Astrocyte (in vitro differentiated cells and primary cell): ENCODE measurements around the gene UTP11. TPM values are rescaled to one million over a fixed set of nuclear protein-coding genes. Genes with fewer than 3 reads are reported as not detected.

ENCODE experiments used
- DNase-seq: peaks from one replicate; pipeline ENCODE4 v3.0.0-alpha.2; 2010; ENCODE audit warnings: low read depth
- FAIRE-seq: peaks from 2 replicates; lab custom pipeline; 2011; peaks lifted over from hg19 to GRCh38; lab: Jason Lieb, UNC
- H2AFZ ChIP-seq: 2 replicates; pipeline ENCODE4 v1.6.0; 2012; ENCODE audit warnings: low read depth, low read length, inconsistent platforms
- H3K27ac ChIP-seq: 2 replicates; pipeline ENCODE4 v1.5.1; 2011; ENCODE audit warnings: low read depth, low read length, inconsistent platforms
- H3K27me3 ChIP-seq: 2 replicates; pipeline ENCODE4 v1.6.0; 2011; ENCODE audit warnings: low read length, inconsistent platforms; ENCODE audit not compliant: insufficient read depth
- H3K36me3 ChIP-seq: 2 replicates; pipeline ENCODE4 v1.5.1; 2011; ENCODE audit warnings: low read length, inconsistent platforms; ENCODE audit not compliant: insufficient read depth
- H3K4me1 ChIP-seq: 2 replicates; pipeline ENCODE4 v1.5.1; 2011; ENCODE audit warnings: low read length, inconsistent platforms; ENCODE audit not compliant: insufficient read depth
- H3K4me2 ChIP-seq: 2 replicates; pipeline ENCODE4 v1.6.0; 2012; ENCODE audit warnings: low read length, inconsistent platforms
- H3K4me3 ChIP-seq: 2 replicates; pipeline ENCODE4 v1.5.1; 2011; ENCODE audit warnings: low read depth, mild to moderate bottlenecking, low read length, inconsistent platforms; ENCODE audit not compliant: insufficient read depth
- H3K79me2 ChIP-seq: 2 replicates; pipeline ENCODE4 v1.6.0; 2012; ENCODE audit warnings: mild to moderate bottlenecking, low read length, inconsistent platforms; ENCODE audit not compliant: insufficient read depth
- H3K9ac ChIP-seq: 2 replicates; pipeline ENCODE4 v1.6.0; 2012; ENCODE audit warnings: mild to moderate bottlenecking, low read length, inconsistent platforms
- H3K9me3 ChIP-seq: 2 replicates; pipeline ENCODE4 v1.5.1; 2012; ENCODE audit warnings: low read depth, mild to moderate bottlenecking, low read length, inconsistent platforms; ENCODE audit not compliant: insufficient read depth
- H4K20me1 ChIP-seq: 2 replicates; pipeline ENCODE4 v1.6.0; 2012; ENCODE audit warnings: low read length, inconsistent platforms; ENCODE audit not compliant: insufficient read depth
- H3K27ac Mint-ChIP-seq: one replicate; pipeline ENCODE4 v1.8.0; 2021; ENCODE audit warnings: mild to moderate bottlenecking, mixed read lengths; ENCODE audit not compliant: unreplicated experiment
- H3K27me3 Mint-ChIP-seq: one replicate; pipeline ENCODE4 v1.8.0; 2021; ENCODE audit warnings: low read depth, mixed read lengths; ENCODE audit not compliant: unreplicated experiment
- H3K36me3 Mint-ChIP-seq: one replicate; pipeline ENCODE4 v1.8.0; 2021; ENCODE audit warnings: low read depth, mixed read lengths; ENCODE audit not compliant: unreplicated experiment
- H3K4me1 Mint-ChIP-seq: one replicate; pipeline ENCODE4 v1.8.0; 2021; ENCODE audit warnings: low read depth, mixed read lengths; ENCODE audit not compliant: unreplicated experiment
- H3K4me3 Mint-ChIP-seq: one replicate; pipeline ENCODE4 v1.8.0; 2021; ENCODE audit warnings: mild to moderate bottlenecking, moderate library complexity, mixed read lengths; ENCODE audit not compliant: unreplicated experiment
- H3K9me3 Mint-ChIP-seq: one replicate; pipeline ENCODE4 v1.8.0; 2021; ENCODE audit warnings: mild to moderate bottlenecking, mixed read lengths; ENCODE audit not compliant: unreplicated experiment
- EZH2 ChIP-seq: IDR thresholded peaks from 2 replicates; pipeline ENCODE4 v1.6.1; 2012; ENCODE audit warnings: mild to moderate bottlenecking, low read length, inconsistent platforms; ENCODE audit not compliant: insufficient read depth
- total RNA-seq: library from RNA; stranded (reverse); gene quantifications from 2 replicates; pipeline ENCODE4 v1.2.1, GENCODE V29; 2021
- TF ChIP-seq, protein P1 (sequence below): IDR thresholded peaks from 2 replicates; pipeline ENCODE4 v1.5.1; 2011; ENCODE audit warnings: low read depth, mild to moderate bottlenecking, inconsistent platforms, low read length, moderate library complexity; ENCODE audit not compliant: insufficient read depth

The UTP11 gene
- total RNA-seq, 1 donor from 2014 or later = 42.6 TPM

DNA sequence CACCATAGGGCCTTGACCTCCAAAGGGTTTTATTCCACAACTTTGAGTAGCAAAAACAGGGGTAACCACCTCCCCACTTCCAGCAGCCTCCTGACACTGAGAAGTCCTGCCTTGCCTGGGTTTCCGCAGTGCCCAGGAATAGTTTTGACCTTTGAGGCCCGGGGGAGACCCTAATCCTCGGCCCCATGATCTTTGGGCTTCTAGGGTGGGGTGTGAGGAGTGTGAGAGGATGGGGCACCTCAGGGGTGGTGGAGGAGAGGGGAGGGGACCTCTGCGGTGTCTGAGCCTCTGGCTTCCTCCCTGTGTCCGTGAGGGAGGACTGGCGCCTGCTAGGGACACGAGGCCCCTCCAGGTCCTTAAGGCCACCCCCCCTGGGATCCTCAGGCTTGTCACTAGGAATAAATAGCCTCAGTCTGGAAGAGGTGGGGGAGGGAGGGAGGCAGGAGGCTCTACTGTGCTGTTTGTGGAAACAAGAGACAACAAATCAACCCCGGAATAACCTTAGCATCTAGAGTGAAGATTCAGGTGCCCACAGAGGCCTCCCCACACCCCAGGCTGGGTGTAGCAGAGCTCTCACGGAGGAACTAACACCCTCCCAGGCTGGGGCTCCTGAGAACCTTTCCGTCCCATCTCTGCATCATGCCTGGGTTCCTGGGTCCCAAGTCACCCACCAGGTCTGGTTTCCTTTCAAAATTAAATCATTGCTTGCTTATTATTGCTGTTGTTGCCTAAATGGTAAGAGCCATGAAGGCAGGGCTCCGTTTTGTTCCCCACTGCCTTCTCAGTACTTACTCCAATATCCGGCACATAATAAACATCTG, 6.3 kb upstream of the UTP11 start:
- Histone ChIP-seq H3K36me3 (no peaks in the 10 kb centered on the region), H4K20me1 (peaks cover 27% of the 10 kb centered on the region), H3K9me3 (no peaks in the 10 kb centered on the region), H3K27me3 (no peaks in the 10 kb centered on the region), H3K4me1 (peaks cover 33% of the 10 kb centered on the region), H3K27ac (no peak overlapping the region), H2AFZ (peak overlapping the region; percentile 30), H3K4me3 (peak overlapping the region; percentile 36), H3K79me2 (peaks cover 36% of the 10 kb centered on the region), H3K9ac (peak overlapping the region; percentile 55), H3K4me2 (peak overlapping the region; percentile 72)
- Mint-ChIP-seq H3K27ac (no peak overlapping the region), H3K36me3 (peaks cover 9% of the 10 kb centered on the region), H3K4me3 (peak overlapping the region; percentile 66), H3K9me3 (no peaks in the 10 kb centered on the region), H3K27me3 (no peaks in the 10 kb centered on the region), H3K4me1 (peaks cover 24% of the 10 kb centered on the region)
- TF ChIP-seq, protein P1, sequence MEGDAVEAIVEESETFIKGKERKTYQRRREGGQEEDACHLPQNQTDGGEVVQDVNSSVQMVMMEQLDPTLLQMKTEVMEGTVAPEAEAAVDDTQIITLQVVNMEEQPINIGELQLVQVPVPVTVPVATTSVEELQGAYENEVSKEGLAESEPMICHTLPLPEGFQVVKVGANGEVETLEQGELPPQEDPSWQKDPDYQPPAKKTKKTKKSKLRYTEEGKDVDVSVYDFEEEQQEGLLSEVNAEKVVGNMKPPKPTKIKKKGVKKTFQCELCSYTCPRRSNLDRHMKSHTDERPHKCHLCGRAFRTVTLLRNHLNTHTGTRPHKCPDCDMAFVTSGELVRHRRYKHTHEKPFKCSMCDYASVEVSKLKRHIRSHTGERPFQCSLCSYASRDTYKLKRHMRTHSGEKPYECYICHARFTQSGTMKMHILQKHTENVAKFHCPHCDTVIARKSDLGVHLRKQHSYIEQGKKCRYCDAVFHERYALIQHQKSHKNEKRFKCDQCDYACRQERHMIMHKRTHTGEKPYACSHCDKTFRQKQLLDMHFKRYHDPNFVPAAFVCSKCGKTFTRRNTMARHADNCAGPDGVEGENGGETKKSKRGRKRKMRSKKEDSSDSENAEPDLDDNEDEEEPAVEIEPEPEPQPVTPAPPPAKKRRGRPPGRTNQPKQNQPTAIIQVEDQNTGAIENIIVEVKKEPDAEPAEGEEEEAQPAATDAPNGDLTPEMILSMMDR = no peak
- TF ChIP-seq EZH2 = no peak
- no peak for DNase-seq
- no peak for FAIRE-seq

DNA sequence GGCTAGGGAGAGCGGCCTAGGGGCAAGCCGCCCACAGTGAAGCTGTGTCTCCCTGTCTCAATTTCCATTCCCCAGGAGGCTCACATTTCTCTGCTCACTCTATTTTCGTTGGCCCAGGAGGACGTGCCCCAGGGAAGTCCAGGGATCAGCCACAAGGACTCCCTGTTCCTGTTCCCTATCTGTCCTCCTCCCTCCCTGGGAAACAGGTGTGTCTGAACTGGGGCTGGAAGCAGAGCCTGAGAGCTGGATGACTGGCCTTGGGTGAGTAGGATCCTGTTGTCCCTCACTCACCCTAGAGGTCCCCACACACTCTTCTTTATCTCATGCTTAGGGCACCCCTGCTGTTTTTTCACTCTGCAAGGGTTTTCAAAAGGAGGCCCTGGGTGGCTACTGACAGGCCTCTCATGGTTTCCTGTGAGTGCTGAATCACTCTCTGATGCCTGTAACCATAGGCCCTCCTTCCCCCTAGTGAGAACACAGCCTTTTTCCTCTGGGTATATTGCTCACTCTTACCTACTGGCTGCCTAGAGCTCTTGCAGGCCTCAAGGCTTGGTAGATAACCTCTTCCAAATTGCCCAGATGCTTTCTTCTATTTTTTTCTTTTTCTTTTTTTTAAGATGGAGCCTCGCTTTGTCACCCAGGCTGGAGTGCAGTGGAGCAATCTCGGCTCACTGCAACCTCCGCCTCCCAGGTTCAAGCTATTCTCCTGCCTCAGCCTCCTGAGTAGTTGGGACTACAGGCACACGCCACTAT, 3.3 kb upstream of the UTP11 start:
- Histone ChIP-seq H3K9me3 (no peaks in the 10 kb centered on the region), H3K4me1 (peaks cover 17% of the 10 kb centered on the region), H3K9ac (peak overlapping the region; percentile 57), H2AFZ (peak overlapping the region; percentile 79), H3K27ac (peak overlapping the region; percentile 64), H3K27me3 (no peaks in the 10 kb centered on the region), H3K79me2 (peaks cover 24% of the 10 kb centered on the region), H3K4me2 (peak overlapping the region; percentile 46), H3K4me3 (no peak overlapping the region), H3K36me3 (peaks cover 3% of the 10 kb centered on the region), H4K20me1 (peaks cover 19% of the 10 kb centered on the region)
- Mint-ChIP-seq H3K4me3 (no peak overlapping the region), H3K36me3 (peaks cover 6% of the 10 kb centered on the region), H3K9me3 (no peaks in the 10 kb centered on the region), H3K27ac (peak overlapping the region; percentile 94), H3K4me1 (peaks cover 16% of the 10 kb centered on the region), H3K27me3 (no peaks in the 10 kb centered on the region)
- TF ChIP-seq, protein P1 = no peak
- TF ChIP-seq EZH2 = no peak
- FAIRE-seq (no peak), DNase-seq (peak; percentile 63)
